GM21529 (cell line): ENCODE results near the gene ZNF341.
"Not testable (repeated sequence)": the region's sequence is repeated elsewhere in the genome, so short reads cannot be mapped to it uniquely, and the experiment has no call there.

Experiments
- ATAC-seq: cut with Tn5 transposase; IDR thresholded peaks from one replicate; pipeline ENCODE4 v1.9.1; 2021; ENCODE audit not compliant: unreplicated experiment

Gene ZNF341

DNA sequence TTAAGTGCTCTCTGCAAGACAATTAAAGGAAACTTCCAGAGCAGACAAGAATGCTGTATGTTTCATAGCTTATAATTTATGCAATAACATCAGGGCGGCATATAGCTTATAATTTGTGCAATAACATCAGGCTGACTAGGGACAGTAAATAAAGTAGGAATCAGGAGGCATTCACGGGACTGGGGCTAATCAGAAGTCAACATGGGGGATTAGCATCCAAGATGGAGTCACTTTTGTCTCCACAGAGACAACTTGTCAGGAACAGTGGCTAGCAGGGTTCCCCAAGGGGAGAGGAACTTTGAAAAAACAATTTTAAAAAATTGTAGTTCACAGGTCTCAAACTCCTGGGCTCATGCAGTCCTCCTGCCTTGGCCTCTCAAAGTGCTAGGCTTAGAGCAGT lies 3.3 kb upstream of the ZNF341 start:
- no peak for ATAC-seq

DNA sequence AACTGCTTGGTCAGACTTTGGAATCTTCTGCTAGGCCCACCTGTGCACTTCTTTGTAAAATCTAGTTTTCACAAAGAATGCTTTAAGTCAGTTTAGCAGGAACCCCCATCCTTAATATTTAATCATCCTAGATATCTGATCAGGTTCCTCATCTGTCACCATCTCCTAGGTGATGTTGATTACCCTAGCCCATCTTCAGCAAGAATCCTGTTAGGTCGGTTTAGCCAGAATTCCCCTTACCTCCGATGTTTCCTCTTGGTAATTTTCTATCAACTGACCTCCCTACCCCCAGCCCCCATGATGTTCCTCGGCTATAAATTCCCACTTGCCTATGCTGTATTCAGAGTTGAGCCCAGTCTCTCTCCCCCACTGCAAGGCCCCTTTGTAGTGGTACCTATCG lies 2.7 kb upstream of the ZNF341 start:
- no peak for ATAC-seq

DNA sequence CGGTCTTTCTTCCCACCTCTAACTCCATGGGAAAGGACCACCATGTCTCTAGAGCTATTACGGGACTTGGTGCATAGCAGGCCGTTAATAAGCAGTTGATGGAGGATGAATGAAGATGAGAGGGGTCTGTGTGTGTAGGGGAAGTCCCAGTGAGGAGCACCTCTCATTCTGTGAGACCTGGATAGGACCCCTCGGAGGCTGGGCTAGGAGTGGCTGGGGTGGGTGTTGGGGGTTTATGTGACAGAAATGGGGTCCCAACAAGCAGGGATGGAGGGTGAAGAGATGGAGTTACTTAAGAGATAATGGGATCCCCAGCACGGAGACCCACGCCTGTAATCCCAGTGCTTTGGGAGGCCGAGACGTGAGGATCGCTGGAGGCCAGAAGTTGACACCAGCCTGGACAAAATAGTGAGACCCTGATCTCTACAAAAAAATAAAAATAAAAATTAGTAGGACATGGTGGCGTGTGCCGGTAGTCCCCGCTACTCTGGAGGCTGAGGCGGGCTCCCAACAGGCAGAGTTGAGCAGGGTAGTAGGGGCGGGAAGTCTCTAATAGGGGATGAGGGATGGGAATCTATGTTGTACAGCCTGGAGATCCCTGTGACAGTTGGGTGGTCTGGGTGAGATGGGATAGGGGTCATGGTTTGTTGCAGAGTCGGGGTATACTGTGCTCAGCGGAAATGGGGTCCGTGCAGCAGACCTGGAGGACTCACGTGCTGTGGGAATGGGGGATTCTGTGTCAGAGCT lies 677 bp upstream of the ZNF341 start:
- no peak for ATAC-seq

DNA sequence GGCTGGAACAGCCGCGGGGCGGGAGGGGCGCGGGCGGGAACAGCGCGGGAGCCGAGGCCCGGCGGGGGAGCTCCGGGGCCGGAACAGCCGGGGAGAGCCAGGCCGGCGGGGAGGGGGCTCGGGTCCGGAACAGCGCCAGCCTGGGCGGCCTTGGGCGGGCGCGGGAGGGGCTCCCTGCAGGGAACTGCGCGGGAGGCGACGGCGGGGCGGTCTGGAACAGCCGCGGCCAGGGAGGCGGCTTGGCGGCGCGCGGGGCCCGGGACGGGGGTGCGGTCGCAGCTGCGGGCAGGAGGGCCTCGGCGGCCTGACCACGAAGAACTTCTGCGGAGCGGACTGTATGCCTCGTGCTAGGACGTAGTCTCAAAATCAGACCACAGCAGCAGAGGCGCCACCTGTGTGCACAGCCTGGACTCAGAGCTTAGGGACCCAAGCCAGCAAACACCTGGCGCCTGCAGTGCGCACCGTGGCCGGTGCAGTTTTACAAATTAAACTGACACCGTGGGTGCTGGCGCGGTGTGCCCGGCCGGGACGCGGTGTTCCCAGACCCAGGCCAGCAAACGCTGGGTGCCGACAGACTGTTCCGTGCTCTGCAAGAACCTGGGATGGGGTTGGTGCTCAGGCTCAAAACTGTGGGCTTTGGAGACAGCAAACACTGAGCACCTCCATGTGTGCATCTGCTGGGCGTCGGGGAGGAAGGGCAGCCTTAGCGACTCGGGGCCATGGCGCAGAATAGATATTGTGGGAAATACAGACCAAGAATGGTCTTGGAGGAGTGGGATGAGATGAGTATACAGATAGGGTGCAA lies 572 bp downstream of the ZNF341 start:
- ATAC-seq = peak; percentile 60

DNA sequence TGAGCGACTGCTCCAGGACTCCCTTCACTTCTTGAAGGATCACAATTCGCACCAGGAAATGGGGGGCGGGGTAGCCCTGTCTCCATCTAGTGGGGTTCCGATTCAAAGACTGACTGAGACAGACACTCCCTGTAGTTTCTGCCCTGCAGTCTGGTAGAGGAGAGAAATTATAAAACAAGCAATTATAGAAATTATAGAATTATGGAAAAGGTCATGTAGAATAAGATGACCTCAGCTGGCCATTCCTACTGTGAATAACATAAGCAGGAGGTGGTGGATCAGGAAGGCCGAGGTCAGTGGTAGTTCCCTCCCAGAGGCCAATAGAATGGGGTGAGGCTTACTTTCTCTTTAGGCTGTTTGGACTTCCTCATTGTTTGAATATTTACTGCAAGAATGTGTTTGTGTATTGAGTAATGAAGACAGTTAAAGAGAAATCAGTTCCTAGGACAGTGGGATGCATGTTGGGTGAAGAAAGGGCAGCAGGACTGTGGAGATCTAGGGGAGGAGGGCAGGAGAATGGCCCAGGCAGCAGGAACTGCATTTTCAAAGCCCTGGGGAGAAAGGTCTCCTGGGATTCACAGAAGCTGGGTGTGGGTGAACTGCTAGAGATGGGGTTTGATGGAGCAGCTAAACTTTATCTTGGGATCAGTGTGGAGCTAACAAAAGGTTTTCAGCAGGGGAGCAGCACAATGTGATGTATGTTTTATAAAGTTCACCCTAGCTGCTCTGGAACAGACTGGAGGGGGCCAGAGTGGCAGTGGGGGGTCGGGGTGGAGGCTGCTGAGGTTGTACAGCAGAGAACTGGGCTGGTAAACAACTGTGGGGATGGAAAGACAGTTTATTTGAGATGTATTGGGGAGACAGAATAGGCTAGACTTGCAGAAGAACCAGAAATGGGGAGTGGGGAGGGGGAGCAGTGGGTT lies 2.1 kb downstream of the ZNF341 start:
- ATAC-seq = no peak

DNA sequence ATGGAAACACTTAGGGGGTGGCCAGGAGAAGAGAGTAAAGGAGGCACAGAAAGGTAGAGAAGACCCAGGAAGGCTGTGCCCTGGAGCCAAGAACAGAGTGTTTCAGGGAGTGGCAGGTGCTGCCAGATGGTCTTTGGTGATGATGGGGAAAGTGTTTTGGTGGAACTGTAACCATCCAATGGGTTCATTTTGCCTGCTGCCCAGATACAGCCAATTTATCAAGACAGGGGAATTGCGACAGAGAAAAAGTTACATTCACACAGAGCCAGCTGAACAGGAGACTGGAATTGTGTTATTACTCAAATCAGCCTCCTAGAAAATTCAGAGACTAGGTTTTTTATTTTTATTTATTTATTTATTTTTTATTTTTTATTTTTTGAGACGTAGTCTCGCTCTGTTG lies 5.2 kb downstream of the ZNF341 start:
- no peak for ATAC-seq

DNA sequence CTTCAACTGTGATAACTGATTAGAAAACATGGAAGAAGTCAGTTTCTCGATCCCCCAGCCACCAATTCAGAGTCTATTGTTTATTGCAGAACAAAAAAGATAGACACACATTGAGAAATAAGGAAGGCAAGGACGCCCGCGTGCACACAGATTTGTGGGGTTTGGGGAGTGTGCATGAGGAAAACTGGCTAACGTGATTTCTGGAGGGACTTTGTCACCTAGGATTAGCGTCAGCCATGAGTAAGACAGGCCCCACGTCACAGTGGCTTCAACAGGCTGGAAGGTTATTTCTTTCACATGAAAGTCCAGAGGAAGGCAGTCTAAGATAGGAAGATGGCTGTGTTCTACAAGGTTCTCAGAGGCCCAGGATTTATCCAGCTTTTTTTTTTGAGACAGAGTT lies 7.7 kb downstream of the ZNF341 start:
- no peak for ATAC-seq

DNA sequence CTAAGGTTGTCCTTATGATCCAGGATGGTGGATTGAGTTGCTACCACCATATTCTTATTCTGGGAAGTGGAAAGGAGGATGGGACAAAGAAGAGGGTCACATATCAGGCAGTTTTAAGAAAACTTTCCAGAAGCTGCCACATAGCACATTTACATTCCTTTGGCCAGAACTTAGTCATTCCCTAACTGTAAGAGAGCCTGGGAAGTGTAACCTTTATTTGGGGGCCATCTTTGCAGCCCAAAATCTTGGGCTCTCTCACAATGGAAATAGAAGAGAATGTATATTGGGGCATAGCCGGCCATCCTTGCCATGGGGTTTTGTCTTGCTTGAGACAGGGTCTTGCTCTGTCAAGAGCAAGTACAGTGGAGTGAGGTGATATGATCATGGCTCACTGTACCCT lies 8.4 kb downstream of the ZNF341 start:
- ATAC-seq = no peak

DNA sequence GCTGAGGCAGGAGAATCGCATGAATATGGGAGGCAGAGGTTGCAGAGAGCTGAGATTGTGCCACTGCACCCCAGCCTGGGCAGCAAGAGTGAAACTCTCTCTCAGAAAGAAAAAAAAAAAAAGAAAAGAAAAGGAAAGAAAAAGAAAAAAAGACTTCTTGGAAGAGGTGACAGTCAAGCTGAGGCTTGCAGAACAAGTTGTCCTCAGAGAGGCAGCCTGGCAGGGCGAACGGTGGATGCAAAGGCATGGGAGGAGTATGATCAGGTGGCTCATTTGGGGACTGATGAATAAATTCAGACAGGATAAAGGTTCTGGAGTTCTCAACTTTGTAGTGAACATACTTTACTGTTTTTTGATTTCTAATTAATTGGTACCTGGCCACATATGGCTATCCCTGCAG lies 12.4 kb downstream of the ZNF341 start:
- no peak for ATAC-seq

DNA sequence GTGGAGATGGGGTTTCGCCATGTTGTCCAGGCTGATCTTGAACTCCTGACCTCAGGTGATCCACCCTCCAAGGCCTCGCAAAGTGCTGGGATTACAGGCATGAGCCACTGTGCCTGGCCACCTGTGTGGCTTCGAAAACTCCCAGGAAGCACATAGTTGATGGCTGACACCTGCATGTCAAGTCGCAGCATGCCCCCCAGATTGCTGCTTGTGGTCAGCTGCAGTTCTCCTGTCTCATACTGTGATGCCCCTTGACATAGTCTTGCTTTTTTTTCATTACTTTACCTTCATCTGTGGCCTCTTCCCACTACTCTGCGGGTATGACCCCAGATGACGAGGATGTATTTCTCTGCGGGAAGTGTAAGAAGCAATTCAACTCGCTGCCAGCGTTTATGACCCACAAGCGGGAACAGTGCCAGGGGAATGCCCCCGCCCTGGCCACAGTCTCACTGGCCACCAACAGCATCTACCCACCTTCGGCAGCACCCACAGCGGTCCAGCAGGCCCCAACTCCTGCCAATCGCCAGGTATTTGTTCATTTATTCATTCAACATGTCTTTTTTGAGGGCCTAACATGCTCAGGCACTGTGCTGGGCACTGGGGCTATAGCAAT lies 13.1 kb downstream of the ZNF341 start:
- ATAC-seq = no peak

DNA sequence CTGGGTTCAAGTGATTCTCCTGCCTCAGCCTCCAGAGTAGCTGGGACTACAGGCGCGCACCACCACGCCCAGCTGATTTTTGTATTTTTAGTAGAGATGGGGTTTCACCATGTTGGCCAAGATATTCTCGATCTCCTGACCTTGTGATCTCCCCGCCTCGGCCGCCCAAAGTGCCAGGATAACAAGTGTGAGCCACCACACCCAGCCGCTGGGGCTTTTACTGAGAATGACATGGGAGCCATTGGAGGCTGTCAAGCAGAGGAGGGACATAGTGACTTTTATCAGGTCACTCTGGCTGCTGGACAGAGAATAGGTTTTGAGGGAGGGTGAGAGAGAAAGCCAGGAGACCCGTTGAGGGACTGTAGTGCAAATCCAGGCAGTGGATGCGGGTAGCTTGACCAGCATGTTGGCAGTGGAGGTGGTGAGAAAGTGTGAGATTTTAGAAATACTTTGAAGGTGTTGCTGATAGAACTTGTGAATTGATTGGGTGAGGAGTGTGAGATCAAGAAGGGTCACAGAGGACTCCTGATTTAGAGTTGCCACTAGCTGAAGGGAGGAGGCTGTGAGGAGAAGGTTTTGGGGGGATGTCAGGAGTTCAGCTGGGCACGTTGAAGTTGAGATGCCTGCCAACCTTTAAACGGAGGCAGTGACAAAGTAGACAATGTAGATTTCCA lies 14.7 kb downstream of the ZNF341 start:
- ATAC-seq = no peak

DNA sequence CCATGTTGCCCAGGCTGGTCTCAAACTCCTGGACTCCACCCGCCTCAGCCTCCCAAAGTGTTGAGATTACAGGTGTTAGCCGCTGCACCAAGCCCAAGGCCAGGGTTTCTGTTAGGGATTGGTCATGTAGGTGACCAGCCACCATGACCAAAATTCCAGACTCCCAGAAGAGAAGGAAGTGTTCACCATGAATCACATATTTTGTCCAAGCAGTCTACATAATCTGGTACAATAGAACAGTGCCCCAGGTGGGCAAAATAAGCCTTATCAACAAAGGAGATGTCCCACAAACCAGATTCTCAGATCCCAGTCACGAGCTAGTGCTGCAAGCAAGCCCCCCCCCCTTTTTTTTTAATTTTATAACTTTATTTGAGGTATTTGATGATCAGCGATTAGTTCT lies 20.0 kb downstream of the ZNF341 start:
- ATAC-seq = no peak

DNA sequence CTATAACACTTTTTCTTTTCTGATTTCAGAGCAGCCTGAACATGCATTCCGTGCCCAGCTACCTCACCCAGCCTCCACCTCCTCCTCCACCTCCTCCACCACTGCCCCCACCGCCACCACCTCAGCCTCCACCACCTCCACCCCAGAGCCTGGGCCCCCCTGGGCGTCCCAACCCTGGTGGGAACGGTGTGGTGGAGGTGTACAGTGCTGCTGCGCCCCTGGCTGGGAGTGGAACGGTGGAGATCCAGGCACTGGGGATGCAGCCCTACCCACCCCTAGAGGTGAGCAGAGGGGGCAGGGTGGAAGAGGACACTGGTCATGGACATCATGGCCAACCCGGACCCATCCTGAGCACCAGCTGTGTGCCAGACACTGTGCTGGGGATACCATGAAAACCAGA lies 21.3 kb downstream of the ZNF341 start:
- ATAC-seq = no peak

DNA sequence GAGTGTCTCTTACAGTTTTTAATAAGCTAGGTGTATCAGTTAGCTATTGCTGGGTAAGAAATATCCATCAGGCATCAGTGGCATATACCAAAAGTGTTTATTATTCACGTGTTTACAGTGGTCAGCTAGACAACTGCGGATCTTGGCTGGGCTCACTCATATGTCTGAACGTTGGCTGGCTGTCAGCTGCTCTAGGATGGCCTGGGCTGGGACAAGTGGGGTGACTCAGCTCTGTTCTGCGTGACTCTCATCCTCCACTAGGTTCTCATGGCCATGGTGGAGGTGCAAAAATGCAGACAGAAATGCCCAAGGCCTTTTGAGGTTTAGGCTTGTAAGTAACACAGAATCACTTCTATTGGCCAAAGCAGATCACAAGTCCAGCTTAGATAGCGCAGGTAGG lies 22.0 kb downstream of the ZNF341 start:
- no peak for ATAC-seq

DNA sequence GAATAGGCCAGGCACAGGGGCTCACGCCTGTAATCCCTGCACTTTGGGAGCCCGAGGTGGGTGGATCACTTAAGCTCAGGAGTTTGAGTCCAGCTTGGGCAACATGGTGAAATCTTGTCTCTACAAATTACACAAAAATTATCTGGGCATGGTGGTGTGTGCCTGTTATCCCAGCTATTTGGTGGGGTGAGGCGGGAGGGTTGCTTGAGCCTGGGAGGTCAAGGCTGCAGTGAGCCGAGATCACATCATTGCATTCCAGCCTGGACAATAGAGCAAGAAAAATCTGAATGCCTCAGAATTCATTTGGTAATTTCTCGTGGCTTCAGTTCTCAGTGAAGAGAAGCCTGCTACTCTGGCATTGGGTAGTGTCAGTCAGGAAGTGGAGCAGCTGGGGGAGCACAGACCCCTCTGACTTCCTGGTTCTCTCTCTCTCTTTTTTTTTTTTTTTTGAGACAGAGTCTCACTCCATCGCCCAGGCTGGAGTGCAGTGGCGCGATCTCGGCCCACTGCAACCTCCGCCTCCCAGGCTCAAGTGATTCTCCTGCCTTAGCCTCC lies 24.2 kb downstream of the ZNF341 start:
- not testable (repeated sequence) for ATAC-seq

DNA sequence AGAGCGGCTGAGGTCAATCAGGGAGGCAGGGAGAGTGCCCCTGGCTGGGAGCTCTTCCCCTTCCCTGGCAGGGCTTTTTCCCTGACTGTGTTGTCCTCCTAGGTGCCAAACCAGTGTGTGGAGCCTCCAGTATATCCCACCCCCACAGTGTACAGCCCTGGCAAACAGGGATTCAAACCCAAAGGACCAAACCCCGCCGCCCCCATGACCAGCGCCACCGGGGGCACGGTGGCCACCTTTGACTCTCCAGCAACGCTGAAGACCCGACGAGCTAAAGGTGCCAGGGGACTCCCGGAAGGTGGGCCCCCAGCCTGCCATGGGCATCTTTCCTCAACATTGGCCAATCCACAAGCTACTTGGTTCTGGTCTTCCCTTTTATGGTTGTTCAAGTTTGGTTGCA lies 25.2 kb downstream of the ZNF341 start:
- no peak for ATAC-seq

DNA sequence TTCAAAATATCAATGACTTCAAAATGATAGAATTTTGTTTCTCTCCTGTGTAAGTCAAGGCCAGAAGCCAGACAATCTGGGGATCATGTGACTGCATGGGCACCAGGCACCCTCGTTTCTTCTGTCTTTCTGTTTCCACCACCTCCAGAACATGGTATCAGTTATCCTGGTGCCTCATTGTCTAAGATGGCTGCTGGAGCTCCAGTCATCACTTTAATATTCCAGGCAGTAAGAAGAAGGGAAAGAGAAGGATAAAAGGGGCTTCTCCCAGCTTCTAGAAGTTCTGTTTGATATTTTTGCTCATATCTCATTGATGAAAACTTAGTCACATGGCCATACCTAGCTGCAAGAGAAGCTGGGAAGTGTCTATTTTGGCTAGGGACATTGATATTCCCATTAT lies 25.7 kb downstream of the ZNF341 start:
- ATAC-seq = no peak

DNA sequence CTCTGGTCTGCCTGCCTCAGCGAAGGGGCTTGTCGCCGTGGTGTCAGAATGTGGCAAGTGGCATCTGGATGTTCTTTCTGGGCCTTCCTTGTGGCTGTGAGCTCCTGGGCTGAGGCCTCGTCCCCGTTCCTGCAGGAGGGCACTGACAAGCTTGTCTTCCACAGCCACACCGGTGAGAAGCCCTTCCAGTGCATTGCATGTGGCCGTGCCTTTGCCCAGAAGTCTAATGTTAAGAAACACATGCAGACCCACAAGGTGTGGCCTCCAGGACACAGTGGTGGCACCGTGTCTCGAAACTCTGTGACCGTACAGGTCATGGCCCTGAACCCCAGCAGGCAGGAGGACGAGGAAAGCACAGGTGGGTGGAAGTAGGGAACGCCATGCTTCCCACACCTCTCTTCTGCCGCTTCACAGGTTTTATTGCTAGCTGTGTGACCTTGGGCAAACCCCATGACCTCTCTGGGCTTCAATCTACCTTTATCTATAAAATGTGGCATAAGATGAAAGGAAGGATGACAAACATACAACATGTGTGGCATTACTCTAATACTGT lies 30.0 kb downstream of the ZNF341 start:
- ATAC-seq = no peak

DNA sequence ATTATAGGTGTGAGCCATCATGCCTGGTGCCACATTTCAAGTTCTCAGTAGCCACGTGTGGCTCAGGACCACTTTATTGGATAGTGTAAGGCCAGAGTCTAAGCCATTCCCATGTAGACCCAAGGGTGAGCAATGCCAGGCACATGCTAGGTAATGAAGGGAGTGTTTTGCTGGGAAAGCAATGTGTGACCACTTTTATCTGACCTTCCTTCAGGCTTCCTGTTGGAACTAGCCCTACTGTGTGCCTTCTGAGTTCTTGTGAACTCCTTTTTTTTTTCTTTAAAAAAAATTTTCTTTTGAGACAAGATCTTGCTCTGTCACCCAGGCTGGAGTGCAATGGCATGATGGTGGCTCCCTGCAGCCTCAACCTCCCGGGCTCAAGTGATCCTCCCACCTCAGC lies 33.3 kb downstream of the ZNF341 start:
- no peak for ATAC-seq

DNA sequence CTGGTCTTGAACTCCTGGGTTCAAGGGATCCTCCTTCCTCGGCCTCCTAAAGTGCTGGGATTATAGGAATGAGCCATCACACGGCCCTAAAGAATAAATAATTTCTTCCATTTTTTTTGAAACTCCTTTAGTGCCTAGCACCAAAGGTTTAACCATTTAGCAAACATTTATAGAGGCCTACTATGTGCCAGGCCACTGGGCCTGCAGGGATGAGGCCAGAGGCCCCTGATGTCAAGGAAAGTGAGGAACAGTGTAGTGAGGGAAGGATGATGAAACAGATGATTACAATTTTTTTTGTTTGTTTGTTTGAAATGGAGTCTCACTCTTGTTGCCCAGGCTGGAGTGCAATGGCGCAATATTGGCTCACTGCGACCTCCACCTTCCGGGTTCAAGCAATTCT lies 33.8 kb downstream of the ZNF341 start:
- no peak for ATAC-seq
